Mammary epithelial cell (primary cell): ENCODE results near the gene GALNT2.

ENCODE experiments used
- EZH2 ChIP-seq: IDR thresholded peaks from 2 replicates; pipeline ENCODE4 v1.6.1; 2012; ENCODE audit warnings: low read length, inconsistent platforms, borderline replicate concordance
- TF ChIP-seq, protein P1 (sequence below), 2 donors: IDR thresholded peaks in 1 of 2; conservative IDR thresholded peaks in 1 of 2; 2 replicates each; pipeline ENCODE4 v1.5.1; 2011 to 2012; ENCODE audit warnings: inconsistent platforms in 2 of 2, low read length in 2 of 2, mild to moderate bottlenecking in 2 of 2, control low read depth in 1 of 2, low read depth in 1 of 2; ENCODE audit not compliant: insufficient read depth in 1 of 2; ENCODE audit errors: extremely low read depth in 1 of 2

DNA sequence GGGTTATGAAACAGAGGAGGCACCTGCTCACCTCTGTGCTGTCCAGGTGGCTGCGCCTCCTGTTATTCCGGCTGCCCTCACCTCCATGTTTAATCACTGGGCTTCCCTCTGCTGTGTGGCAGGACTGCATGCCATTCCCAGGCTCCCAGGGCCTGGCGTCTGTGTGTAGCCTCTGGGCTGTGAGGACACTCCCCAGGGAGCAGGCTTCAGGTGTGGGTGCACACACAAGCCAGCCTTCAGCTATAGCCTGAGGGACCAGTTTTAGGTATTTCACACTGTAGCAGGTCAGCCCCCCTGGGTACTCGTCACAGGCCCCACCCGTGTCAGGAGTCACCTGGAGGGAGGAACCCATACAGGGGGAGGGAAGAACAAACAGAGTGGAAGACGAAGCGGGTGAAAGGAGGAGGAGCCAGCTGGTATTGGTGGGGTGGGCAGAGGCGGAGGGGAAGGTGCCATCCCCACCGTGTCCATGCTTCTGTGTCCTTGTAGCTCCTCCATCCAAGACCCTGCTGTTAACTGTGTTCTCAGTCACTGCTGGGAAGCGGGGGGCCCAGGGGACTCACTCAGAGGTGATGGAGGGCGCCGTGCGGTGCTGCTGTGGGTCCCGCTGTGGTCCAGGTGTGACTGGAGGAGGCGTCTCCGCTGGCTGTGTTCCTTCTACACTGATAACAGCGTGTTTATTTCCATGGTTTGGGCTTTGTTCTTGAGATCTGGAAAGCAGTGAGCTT is 200.5 kb downstream of the GALNT2 start:
- TF ChIP-seq EZH2: no peak
- TF ChIP-seq, protein P1, sequence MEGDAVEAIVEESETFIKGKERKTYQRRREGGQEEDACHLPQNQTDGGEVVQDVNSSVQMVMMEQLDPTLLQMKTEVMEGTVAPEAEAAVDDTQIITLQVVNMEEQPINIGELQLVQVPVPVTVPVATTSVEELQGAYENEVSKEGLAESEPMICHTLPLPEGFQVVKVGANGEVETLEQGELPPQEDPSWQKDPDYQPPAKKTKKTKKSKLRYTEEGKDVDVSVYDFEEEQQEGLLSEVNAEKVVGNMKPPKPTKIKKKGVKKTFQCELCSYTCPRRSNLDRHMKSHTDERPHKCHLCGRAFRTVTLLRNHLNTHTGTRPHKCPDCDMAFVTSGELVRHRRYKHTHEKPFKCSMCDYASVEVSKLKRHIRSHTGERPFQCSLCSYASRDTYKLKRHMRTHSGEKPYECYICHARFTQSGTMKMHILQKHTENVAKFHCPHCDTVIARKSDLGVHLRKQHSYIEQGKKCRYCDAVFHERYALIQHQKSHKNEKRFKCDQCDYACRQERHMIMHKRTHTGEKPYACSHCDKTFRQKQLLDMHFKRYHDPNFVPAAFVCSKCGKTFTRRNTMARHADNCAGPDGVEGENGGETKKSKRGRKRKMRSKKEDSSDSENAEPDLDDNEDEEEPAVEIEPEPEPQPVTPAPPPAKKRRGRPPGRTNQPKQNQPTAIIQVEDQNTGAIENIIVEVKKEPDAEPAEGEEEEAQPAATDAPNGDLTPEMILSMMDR (conservative IDR thresholded peaks at IDR 0.05 in 1 of 2, IDR thresholded peaks at IDR 0.05 in 1 of 2; ENCODE audit: extremely low read depth in 1 of 2, insufficient read depth in 1 of 2, low read depth in 1 of 2, low read length in 2 of 2): no peak
